Tibial nerve (tissue), 4 donors: Measurements from ENCODE around the gene SPOCK1. TPM values are rescaled to one million over a fixed set of nuclear protein-coding genes. Genes with fewer than 3 reads are reported as not detected.

Experiments
- DNase-seq, 2 donors: peaks; one replicate each; pipeline ENCODE4 v3.0.0-alpha.2; 2019; ENCODE audit warnings: low spot score in 2 of 2
- H3K27ac ChIP-seq, 4 donors: fragments of 200-600 bp; sonication (generic) in 3 of 4; one replicate each; pipeline ENCODE4 v1.5.1; 2017 to 2019; ENCODE audit warnings: mild to moderate bottlenecking in 1 of 4
- H3K27me3 ChIP-seq, 2 donors: fragments of 200-600 bp; sonication (generic) in 1 of 2; one replicate each; pipeline versions ENCODE4 v1.5.1 to v1.6.0; 2017 to 2019
- H3K36me3 ChIP-seq, 3 donors: fragments of 200-600 bp; sonication (generic); one replicate each; pipeline ENCODE4 v1.5.1; 2018 to 2019
- H3K4me1 ChIP-seq, 4 donors: fragments of 200-600 bp; sonication (generic) in 3 of 4; one replicate each; pipeline ENCODE4 v1.5.1; 2017 to 2019
- H3K4me3 ChIP-seq, 4 donors: fragments of 200-600 bp; sonication (generic) in 3 of 4; one replicate each; pipeline ENCODE4 v1.5.1; 2017 to 2019; ENCODE audit warnings: mild to moderate bottlenecking in 1 of 4, moderate library complexity in 1 of 4
- H3K9me3 ChIP-seq, 4 donors: fragments of 200-600 bp; sonication (generic) in 3 of 4; one replicate each; pipeline ENCODE4 v1.5.1; 2017 to 2019
- CTCF ChIP-seq, 5 experiments: fragments of 200-600 bp in 3 of 5; fragments of 450-650 bp in 2 of 5; sonication (generic) in 3 of 5; IDR thresholded peaks; one replicate each; pipeline ENCODE4 v1.5.1; 2016 to 2019; ENCODE audit warnings: antibody characterized with exemption in 5 of 5, mild to moderate bottlenecking in 3 of 5, moderate library complexity in 2 of 5
- EP300 ChIP-seq, 2 donors: sonication (generic); formaldehyde crosslinking; IDR thresholded peaks; one replicate each; pipeline ENCODE4 v1.6.1; 2017; ENCODE audit warnings: antibody characterized with exemption in 2 of 2, mild to moderate bottlenecking in 1 of 2
- POLR2A ChIP-seq, 2 donors: fragments of 450-650 bp; IDR thresholded peaks; one replicate each; pipeline ENCODE4 v1.6.1; 2017; ENCODE audit warnings: antibody characterized with exemption in 2 of 2, mild to moderate bottlenecking in 2 of 2, moderate library complexity in 2 of 2
- WGBS, 2 donors: methylation state at CpG; one replicate each; pipeline ENCODE4 v1.1.5; 2018; 5-methylcytosine and 5-hydroxymethylcytosine counted together
- total RNA-seq, 4 donors: library from RNA; depleted of rRNA; stranded (reverse); fragments of >200 nt; gene quantifications; one replicate each; pipeline ENCODE4 v1.1.0, GENCODE V29; 2016

The SPOCK1 gene
- total RNA-seq, 4 donors from 2014 or later: 39.8 to 119 (median 73.1) TPM

- no peaks in the 10 kb centered on the region for H3K27me3 ChIP-seq
- no peak for TF ChIP-seq EP300 (IDR thresholded peaks at IDR 0.05)
- TF ChIP-seq CTCF (IDR thresholded peaks at IDR 0.05): no peak
- no peak for TF ChIP-seq POLR2A (IDR thresholded peaks at IDR 0.05)
- no peaks in the 10 kb centered on the region for H3K36me3 ChIP-seq
- H3K4me1 ChIP-seq: peaks cover 0 to 5% (median 0%) of the 10 kb centered on the region in 4 donors
- no peak overlapping the region for H3K4me3 ChIP-seq
- DNase-seq: no peak
- no peaks in the 10 kb centered on the region for H3K9me3 ChIP-seq
- WGBS, 2 donors: 42% methylated on average over 5 of the region's 5 CpGs
- no peak overlapping the region for H3K27ac ChIP-seq
Measured at GRCh38 chr5:137310051-137310730, 188.9 kb downstream of the SPOCK1 start.

- 97 to 100% methylated on average over 2 of the region's 2 CpGs for WGBS, 2 donors
Measured at GRCh38 chr5:137309290-137309689, 189.8 kb downstream of the SPOCK1 start.

DNA sequence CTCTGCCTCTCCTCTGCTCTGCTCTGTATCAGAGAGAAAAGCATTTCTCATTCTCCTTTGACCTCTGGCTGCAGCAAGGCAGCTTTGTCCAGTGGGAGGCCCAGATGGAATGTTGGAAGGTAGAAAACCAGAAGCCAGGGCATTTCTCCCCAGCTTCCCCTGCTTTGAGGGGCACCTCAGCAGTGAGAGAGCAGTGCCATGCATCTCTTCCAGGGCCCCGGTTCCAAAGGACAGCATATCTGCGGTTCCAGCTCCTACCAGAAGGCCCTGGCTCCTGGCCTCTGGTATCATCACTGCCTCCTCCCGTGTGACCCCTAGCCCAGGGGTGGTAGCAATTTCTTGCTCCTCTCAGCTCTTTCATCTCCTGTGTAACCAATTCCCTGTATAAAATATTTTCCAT, 190.8 kb downstream of the SPOCK1 start:
- H3K27me3 ChIP-seq: no peaks in the 10 kb centered on the region
- 62 to 93% methylated on average over 3 of the region's 3 CpGs for WGBS, 2 donors
- DNase-seq: no peak

More at GRCh38 chr5:137309290-137309689, 189.8 kb downstream of the SPOCK1 start:
- no peak for DNase-seq
- peaks cover 0 to 5% (median 0%) of the 10 kb centered on the region in 4 donors for H3K4me1 ChIP-seq
- H3K4me3 ChIP-seq: no peak overlapping the region
- H3K27me3 ChIP-seq: no peaks in the 10 kb centered on the region
- TF ChIP-seq EP300 (IDR thresholded peaks at IDR 0.05) (no peak), POLR2A (IDR thresholded peaks at IDR 0.05) (no peak), CTCF (IDR thresholded peaks at IDR 0.05) (no peak)
- no peaks in the 10 kb centered on the region for H3K9me3 ChIP-seq
- no peak overlapping the region for H3K27ac ChIP-seq
- H3K36me3 ChIP-seq: no peaks in the 10 kb centered on the region

GRCh38 chr5:137306903-137307302, 192.2 kb downstream of the SPOCK1 start:
- no peak for TF ChIP-seq POLR2A (IDR thresholded peaks at IDR 0.05)
- no peak for TF ChIP-seq EP300 (IDR thresholded peaks at IDR 0.05)
- TF ChIP-seq CTCF (IDR thresholded peaks at IDR 0.05): no peak
- DNase-seq: no peak
- H3K4me3 ChIP-seq: no peak overlapping the region
- H3K27ac ChIP-seq: no peak overlapping the region
- no peaks in the 10 kb centered on the region for H3K27me3 ChIP-seq
- H3K4me1 ChIP-seq: peaks cover 0 to 5% (median 0%) of the 10 kb centered on the region in 4 donors
- WGBS, 2 donors: 70 to 83% methylated on average over 3 of the region's 3 CpGs
- no peaks in the 10 kb centered on the region for H3K36me3 ChIP-seq
- no peaks in the 10 kb centered on the region for H3K9me3 ChIP-seq

More for the DNA sequence above, 190.8 kb downstream of the SPOCK1 start:
- H3K36me3 ChIP-seq: no peaks in the 10 kb centered on the region
- peak overlapping the region in 1 of 4 donors; percentile 18 for H3K27ac ChIP-seq
- TF ChIP-seq EP300 (IDR thresholded peaks at IDR 0.05) (no peak), POLR2A (IDR thresholded peaks at IDR 0.05) (no peak)
- peaks cover 0 to 5% (median 0%) of the 10 kb centered on the region in 4 donors for H3K4me1 ChIP-seq
- H3K9me3 ChIP-seq: no peaks in the 10 kb centered on the region
- H3K4me3 ChIP-seq: no peak overlapping the region

DNA sequence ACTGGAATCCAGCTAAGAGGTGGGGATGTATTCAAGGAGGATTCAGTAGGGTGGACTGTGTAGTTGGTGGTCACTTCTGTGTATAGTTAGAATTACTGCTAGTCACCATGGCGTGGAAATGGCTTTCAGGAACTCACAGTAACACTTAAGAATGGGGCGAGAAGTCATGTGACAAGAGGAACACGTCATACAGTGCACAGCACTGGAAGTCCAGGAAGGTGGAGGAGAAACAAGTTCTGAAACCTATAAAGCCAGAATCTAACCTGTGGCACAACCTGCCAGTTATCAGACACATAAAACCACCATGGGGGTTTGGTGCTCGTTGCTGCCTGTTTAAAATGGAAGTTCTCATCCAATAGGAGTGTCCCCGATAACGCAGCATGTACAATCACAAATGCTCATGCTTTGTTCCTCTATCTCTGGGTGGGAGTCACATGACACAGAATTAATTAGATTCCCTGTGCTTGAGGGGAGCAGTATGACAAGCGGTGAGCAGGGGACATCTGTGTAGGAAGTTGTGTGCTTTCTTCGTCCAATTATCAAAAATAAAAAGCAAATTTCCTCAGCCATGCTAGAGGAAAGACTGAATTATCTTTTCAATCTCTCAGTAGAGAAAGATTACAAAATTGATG, 193.0 kb downstream of the SPOCK1 start:
- TF ChIP-seq POLR2A (IDR thresholded peaks at IDR 0.05): no peak
- TF ChIP-seq EP300 (IDR thresholded peaks at IDR 0.05): no peak
- no peak for TF ChIP-seq CTCF (IDR thresholded peaks at IDR 0.05)
- H3K4me1 ChIP-seq: peaks cover 0 to 5% (median 0%) of the 10 kb centered on the region in 4 donors
- no peaks in the 10 kb centered on the region for H3K9me3 ChIP-seq
- H3K27me3 ChIP-seq: no peaks in the 10 kb centered on the region
- H3K27ac ChIP-seq: no peak overlapping the region
- no peak for DNase-seq
- no peak overlapping the region for H3K4me3 ChIP-seq
- WGBS, 2 donors: 67 to 84% methylated on average over 8 of the region's 8 CpGs
- H3K36me3 ChIP-seq: no peaks in the 10 kb centered on the region
